ENCODE data around the gene WDR44. TPM values are rescaled to one million over a fixed set of nuclear protein-coding genes. Genes with fewer than 3 reads are reported as not detected.

The WDR44 gene
- total and polyA plus RNA-seq, 10 of the 15 experiments (the other 5 are each of a cell fraction or from before 2014, with no cell fraction given), result 3.4 to 14.0 (median 11.6) TPM

- TF ChIP-seq CEBPZ (IDR thresholded peaks at IDR 0.05; ENCODE audit: low read depth, low read length) (no peak), TCF7 (IDR thresholded peaks at IDR 0.05; ENCODE audit: borderline replicate concordance) (peak; percentile 94), ZBED1 (IDR thresholded peaks at IDR 0.05; ENCODE audit: borderline replicate concordance) (no peak), CBX3 (IDR thresholded peaks at IDR 0.05; ENCODE audit: borderline replicate concordance, low read depth) (no peak), EP300 (IDR thresholded peaks at IDR 0.05; ENCODE audit: borderline replicate concordance in 1 of 2, control insufficient read depth in 1 of 2, low read depth in 2 of 2, low read length in 2 of 2) (no peak), USF2 (IDR thresholded peaks at IDR 0.05; ENCODE audit: borderline replicate concordance, low read depth, low read length) (no peak), NFIC (IDR thresholded peaks at IDR 0.05; ENCODE audit: low read depth, low read length) (peak; percentile 79; the same call in 1 of the 2 replicates), SMAD1 (IDR thresholded peaks at IDR 0.05; ENCODE audit: low read depth, partially characterized antibody) (no peak)
Observed at GRCh38 chrX:118348186-118348810, 2.4 kb downstream of the WDR44 start (continued).

All from GM12878 (cell line).